ENCODE measurements around the gene STRBP. TPM values are rescaled to one million over a fixed set of nuclear protein-coding genes. Genes with fewer than 3 reads are reported as not detected.

STRBP gene
- total RNA-seq, 1 experiment from 2014 or later, result 96.3 TPM

- H3K36me3 Mint-ChIP-seq, result peaks cover 53% of the 10 kb centered on the region
- peaks cover 33% of the 10 kb centered on the region for H3K4me1 Mint-ChIP-seq
- no peaks in the 10 kb centered on the region for H3K27me3 Mint-ChIP-seq (ENCODE audit: low read depth)
- H3K27ac Mint-ChIP-seq, result no peak overlapping the region
- H3K9me3 Mint-ChIP-seq, result no peaks in the 10 kb centered on the region
- TF ChIP-seq ZNF425 (CRISPR knock-in tag; conservative IDR thresholded peaks at IDR 0.05), result no peak
- no peak for TF ChIP-seq ZNF416 (CRISPR knock-in tag; IDR thresholded peaks at IDR 0.05)
- TF ChIP-seq PRDM15 (CRISPR knock-in tag; IDR thresholded peaks at IDR 0.05), result no peak
- no peak for TF ChIP-seq CTCF (IDR thresholded peaks at IDR 0.05)
- no peak for TF ChIP-seq HMGA2 (CRISPR knock-in tag; IDR thresholded peaks at IDR 0.05)
- TF ChIP-seq TP53 (CRISPR knock-in tag; IDR thresholded peaks at IDR 0.05), result no peak
- TF ChIP-seq, protein P1, sequence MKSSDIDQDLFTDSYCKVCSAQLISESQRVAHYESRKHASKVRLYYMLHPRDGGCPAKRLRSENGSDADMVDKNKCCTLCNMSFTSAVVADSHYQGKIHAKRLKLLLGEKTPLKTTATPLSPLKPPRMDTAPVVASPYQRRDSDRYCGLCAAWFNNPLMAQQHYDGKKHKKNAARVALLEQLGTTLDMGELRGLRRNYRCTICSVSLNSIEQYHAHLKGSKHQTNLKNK (CRISPR knock-in tag; IDR thresholded peaks at IDR 0.05), result no peak
- no peak for TF ChIP-seq ZNF423 (CRISPR knock-in tag; IDR thresholded peaks at IDR 0.05)
- TF ChIP-seq GABPB1 (CRISPR knock-in tag; IDR thresholded peaks at IDR 0.05), result no peak
- ATAC-seq, result no peak
- no peak overlapping the region for H3K4me3 Mint-ChIP-seq
- ChIA-PET POLR2A (no interaction called here), CTCF (interaction anchor here (0.9 to 3.9 kb wide), 7 partner anchors 9 to 289 kb away, joined by 3 to 18 read pairs (median 5); no protein-coding TSS in a partner anchor)
- no peak for DNase-seq (ENCODE audit: low spot score)
These were observed 175.2 kb downstream of the STRBP start for GRCh38 chr9:123093141-123093540.

- Mint-ChIP-seq H3K9me3 (no peaks in the 10 kb centered on the region), H3K27me3 (ENCODE audit: low read depth) (no peaks in the 10 kb centered on the region), H3K4me3 (no peak overlapping the region), H3K36me3 (peaks cover 56% of the 10 kb centered on the region), H3K27ac (peak overlapping the region; percentile 23; the same call in 1 of the 2 replicates), H3K4me1 (peaks cover 16% of the 10 kb centered on the region)
- ATAC-seq, result no peak
- TF ChIP-seq ZNF671 (CRISPR knock-in tag; IDR thresholded peaks at IDR 0.05) (no peak), TEAD4 (CRISPR knock-in tag; IDR thresholded peaks at IDR 0.05) (no peak)
- TF ChIP-seq, protein P2, sequence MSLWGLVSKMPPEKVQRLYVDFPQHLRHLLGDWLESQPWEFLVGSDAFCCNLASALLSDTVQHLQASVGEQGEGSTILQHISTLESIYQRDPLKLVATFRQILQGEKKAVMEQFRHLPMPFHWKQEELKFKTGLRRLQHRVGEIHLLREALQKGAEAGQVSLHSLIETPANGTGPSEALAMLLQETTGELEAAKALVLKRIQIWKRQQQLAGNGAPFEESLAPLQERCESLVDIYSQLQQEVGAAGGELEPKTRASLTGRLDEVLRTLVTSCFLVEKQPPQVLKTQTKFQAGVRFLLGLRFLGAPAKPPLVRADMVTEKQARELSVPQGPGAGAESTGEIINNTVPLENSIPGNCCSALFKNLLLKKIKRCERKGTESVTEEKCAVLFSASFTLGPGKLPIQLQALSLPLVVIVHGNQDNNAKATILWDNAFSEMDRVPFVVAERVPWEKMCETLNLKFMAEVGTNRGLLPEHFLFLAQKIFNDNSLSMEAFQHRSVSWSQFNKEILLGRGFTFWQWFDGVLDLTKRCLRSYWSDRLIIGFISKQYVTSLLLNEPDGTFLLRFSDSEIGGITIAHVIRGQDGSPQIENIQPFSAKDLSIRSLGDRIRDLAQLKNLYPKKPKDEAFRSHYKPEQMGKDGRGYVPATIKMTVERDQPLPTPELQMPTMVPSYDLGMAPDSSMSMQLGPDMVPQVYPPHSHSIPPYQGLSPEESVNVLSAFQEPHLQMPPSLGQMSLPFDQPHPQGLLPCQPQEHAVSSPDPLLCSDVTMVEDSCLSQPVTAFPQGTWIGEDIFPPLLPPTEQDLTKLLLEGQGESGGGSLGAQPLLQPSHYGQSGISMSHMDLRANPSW (CRISPR knock-in tag; conservative IDR thresholded peaks at IDR 0.05; ENCODE audit: low read depth), result no peak
- TF ChIP-seq, protein P3, sequence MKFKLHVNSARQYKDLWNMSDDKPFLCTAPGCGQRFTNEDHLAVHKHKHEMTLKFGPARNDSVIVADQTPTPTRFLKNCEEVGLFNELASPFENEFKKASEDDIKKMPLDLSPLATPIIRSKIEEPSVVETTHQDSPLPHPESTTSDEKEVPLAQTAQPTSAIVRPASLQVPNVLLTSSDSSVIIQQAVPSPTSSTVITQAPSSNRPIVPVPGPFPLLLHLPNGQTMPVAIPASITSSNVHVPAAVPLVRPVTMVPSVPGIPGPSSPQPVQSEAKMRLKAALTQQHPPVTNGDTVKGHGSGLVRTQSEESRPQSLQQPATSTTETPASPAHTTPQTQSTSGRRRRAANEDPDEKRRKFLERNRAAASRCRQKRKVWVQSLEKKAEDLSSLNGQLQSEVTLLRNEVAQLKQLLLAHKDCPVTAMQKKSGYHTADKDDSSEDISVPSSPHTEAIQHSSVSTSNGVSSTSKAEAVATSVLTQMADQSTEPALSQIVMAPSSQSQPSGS (CRISPR knock-in tag; IDR thresholded peaks at IDR 0.05; ENCODE audit: borderline replicate concordance, low read depth), result no peak
- TF ChIP-seq, protein P4, sequence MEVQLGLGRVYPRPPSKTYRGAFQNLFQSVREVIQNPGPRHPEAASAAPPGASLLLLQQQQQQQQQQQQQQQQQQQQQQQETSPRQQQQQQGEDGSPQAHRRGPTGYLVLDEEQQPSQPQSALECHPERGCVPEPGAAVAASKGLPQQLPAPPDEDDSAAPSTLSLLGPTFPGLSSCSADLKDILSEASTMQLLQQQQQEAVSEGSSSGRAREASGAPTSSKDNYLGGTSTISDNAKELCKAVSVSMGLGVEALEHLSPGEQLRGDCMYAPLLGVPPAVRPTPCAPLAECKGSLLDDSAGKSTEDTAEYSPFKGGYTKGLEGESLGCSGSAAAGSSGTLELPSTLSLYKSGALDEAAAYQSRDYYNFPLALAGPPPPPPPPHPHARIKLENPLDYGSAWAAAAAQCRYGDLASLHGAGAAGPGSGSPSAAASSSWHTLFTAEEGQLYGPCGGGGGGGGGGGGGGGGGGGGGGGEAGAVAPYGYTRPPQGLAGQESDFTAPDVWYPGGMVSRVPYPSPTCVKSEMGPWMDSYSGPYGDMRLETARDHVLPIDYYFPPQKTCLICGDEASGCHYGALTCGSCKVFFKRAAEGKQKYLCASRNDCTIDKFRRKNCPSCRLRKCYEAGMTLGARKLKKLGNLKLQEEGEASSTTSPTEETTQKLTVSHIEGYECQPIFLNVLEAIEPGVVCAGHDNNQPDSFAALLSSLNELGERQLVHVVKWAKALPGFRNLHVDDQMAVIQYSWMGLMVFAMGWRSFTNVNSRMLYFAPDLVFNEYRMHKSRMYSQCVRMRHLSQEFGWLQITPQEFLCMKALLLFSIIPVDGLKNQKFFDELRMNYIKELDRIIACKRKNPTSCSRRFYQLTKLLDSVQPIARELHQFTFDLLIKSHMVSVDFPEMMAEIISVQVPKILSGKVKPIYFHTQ (CRISPR knock-in tag; IDR thresholded peaks at IDR 0.05), result no peak
- no peak for DNase-seq (ENCODE audit: low spot score)
- ChIA-PET CTCF (interaction anchor here (2.0 kb wide), 1 partner anchor 134 kb away, joined by 5 read pairs; no protein-coding TSS in a partner anchor), POLR2A (no interaction called here)
These were observed 176.9 kb downstream of the STRBP start for GRCh38 chr9:123091459-123091858.
